ENCODE measurements around the gene SLC9A2.

Gene SLC9A2

DNA sequence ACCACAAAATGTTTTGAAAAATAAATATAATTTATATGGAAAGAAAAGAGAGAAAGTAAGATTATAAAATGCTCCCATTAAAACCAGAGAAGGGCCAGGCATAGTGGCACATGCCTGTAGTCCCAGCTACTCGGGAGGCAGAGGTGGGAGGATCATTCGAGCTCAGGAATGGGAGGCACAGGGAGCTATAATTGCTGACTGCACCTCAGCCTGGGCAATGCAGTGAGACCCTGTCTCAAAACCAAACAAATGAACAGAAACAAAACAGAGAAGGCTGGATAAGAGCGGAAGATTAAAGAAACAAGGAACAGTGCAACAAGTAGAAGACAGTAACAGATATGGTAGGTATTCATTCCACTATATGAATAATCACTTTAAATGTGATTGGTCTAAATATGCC lies 123.9 kb downstream of the SLC9A2 start:
- DNase-seq (ENCODE audit: extremely low read depth, insufficient read length): no peak
- Histone ChIP-seq H3K4me3 (replicated peaks; ENCODE audit: low read depth, low read length) (no peak overlapping the region), H3K36me3 (ENCODE audit: control insufficient read depth, insufficient read depth, low read length) (no peaks in the 10 kb centered on the region), H3K27me3 (replicated peaks; ENCODE audit: control insufficient read depth, insufficient read depth, low read length) (no peaks in the 10 kb centered on the region)
- TF ChIP-seq, protein P1, sequence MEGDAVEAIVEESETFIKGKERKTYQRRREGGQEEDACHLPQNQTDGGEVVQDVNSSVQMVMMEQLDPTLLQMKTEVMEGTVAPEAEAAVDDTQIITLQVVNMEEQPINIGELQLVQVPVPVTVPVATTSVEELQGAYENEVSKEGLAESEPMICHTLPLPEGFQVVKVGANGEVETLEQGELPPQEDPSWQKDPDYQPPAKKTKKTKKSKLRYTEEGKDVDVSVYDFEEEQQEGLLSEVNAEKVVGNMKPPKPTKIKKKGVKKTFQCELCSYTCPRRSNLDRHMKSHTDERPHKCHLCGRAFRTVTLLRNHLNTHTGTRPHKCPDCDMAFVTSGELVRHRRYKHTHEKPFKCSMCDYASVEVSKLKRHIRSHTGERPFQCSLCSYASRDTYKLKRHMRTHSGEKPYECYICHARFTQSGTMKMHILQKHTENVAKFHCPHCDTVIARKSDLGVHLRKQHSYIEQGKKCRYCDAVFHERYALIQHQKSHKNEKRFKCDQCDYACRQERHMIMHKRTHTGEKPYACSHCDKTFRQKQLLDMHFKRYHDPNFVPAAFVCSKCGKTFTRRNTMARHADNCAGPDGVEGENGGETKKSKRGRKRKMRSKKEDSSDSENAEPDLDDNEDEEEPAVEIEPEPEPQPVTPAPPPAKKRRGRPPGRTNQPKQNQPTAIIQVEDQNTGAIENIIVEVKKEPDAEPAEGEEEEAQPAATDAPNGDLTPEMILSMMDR (IDR thresholded peaks at IDR 0.05; ENCODE audit: insufficient read depth, low read length, poor library complexity, severe bottlenecking): no peak

DNA sequence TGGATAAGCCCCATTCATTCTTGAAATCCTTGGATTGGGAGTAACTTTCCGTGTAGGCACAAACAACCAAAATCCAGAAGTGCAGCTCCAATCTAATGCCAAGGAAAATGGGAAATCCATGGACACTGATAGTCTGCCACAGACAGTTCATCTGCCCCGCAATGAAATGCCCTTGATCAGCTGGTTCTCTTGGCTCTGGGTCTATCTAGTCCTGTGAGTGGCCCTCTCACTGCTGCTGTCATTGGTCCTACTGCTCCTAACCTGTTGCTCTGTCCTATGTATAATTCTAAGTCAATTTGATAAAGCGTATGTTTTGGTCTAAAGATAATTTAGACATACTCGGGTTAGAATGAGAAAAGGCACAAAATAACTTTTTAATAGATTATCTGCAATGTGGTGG lies 128.8 kb downstream of the SLC9A2 start:
- H3K27me3 ChIP-seq (replicated peaks; ENCODE audit: control insufficient read depth, insufficient read depth, low read length): no peaks in the 10 kb centered on the region
- TF ChIP-seq, protein P1 (IDR thresholded peaks at IDR 0.05; ENCODE audit: insufficient read depth, low read length, poor library complexity, severe bottlenecking): no peak
- no peak overlapping the region for H3K4me3 ChIP-seq (replicated peaks; ENCODE audit: low read depth, low read length)
- DNase-seq (ENCODE audit: extremely low read depth, insufficient read length): no peak
- no peaks in the 10 kb centered on the region for H3K36me3 ChIP-seq (ENCODE audit: control insufficient read depth, insufficient read depth, low read length)

DNA sequence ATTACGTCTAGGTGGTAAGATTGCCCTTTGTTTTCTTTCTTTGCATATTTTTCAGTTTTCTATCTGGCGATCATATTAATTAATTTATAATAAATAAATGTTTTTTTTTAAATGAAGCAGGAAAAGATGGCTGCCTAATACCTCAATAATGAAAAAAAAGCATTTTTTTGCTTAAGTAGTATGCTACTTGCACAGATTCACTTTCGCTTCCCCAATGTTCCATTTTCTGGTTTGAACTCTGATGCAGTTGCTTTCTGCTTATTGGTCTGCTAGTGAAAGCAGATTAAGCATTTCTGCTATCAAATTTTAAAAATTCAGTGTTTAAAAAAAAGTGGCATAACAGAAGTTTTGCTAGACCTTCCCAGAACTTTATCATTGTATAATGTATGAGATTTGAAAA lies 130.6 kb downstream of the SLC9A2 start:
- Histone ChIP-seq H3K36me3 (ENCODE audit: control insufficient read depth, insufficient read depth, low read length) (no peaks in the 10 kb centered on the region), H3K4me3 (replicated peaks; ENCODE audit: low read depth, low read length) (no peak overlapping the region), H3K27me3 (replicated peaks; ENCODE audit: control insufficient read depth, insufficient read depth, low read length) (no peaks in the 10 kb centered on the region)
- no peak for DNase-seq (ENCODE audit: extremely low read depth, insufficient read length)
- TF ChIP-seq, protein P1 (IDR thresholded peaks at IDR 0.05; ENCODE audit: insufficient read depth, low read length, poor library complexity, severe bottlenecking): no peak

DNA sequence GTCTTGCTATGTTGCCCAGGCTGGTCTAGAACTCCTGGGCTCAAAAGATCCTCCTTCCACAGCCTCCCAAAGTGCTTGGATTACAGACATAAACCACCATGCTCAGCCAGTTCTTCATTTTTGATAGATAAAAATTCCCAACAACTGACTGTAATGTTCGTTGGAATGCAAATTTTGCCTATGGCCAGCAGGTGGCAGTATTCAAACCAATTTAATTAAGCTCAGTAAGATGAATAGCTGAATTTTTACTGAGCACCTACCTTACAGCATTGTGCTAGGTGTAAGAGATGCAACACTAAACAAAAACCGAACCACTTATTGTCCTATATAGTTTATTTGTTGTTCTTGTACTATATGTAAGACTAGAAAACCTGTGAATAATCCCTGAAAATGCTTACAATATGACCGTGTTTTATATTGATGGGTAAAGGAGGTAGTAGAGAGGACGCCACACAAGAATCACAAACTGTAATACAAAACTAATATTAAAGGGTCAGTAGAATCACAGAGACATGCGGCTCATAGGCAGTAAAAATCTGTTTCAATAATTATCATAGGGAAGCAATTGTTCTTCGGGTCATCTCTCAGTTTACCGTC lies 134.3 kb downstream of the SLC9A2 start:
- TF ChIP-seq, protein P1 (IDR thresholded peaks at IDR 0.05; ENCODE audit: insufficient read depth, low read length, poor library complexity, severe bottlenecking): peak; percentile 70
- DNase-seq (ENCODE audit: extremely low read depth, insufficient read length): no peak
- Histone ChIP-seq H3K4me3 (replicated peaks; ENCODE audit: low read depth, low read length) (no peak overlapping the region), H3K27me3 (replicated peaks; ENCODE audit: control insufficient read depth, insufficient read depth, low read length) (no peaks in the 10 kb centered on the region), H3K36me3 (ENCODE audit: control insufficient read depth, insufficient read depth, low read length) (no peaks in the 10 kb centered on the region)

DNA sequence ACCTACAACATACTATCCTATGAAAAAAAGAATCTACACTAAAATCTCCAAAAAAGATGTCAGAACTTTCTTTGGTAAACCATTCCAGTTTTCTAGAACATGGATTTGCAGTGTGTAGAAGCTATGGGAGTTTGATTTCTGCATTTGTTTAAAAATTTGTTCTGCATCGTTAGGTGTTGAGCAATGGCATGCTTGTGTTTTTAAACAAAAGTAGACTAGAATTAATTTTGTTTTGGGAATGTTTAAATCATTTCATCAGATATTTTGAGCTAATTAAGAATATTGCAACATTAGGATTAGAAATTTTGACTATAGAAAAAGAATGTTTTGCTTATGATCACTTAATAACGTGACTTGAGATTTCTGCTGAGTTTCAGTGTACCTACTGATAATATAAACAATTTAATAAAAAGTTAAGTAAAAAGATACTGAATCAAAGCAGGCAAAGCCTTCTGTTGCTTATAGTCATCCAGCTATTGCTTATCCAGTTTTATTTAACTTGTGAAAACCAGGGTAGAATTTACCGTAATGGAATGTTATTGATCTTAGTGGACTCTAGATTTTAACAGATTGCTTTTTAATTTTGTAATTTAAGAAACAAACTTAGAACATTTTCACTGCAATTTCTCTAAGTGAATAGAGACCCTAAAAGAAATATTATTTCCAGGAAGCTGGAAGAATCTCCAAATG lies 135.2 kb downstream of the SLC9A2 start:
- H3K27me3 ChIP-seq (replicated peaks; ENCODE audit: control insufficient read depth, insufficient read depth, low read length): no peaks in the 10 kb centered on the region
- no peaks in the 10 kb centered on the region for H3K36me3 ChIP-seq (ENCODE audit: control insufficient read depth, insufficient read depth, low read length)
- DNase-seq (ENCODE audit: extremely low read depth, insufficient read length): no peak
- H3K4me3 ChIP-seq (replicated peaks; ENCODE audit: low read depth, low read length): no peak overlapping the region
- TF ChIP-seq, protein P1 (IDR thresholded peaks at IDR 0.05; ENCODE audit: insufficient read depth, low read length, poor library complexity, severe bottlenecking): no peak

Data from GM06990 (cell line).